ENCODE results near the gene SYNGR1. TPM values are rescaled to one million over a fixed set of nuclear protein-coding genes. Genes with fewer than 3 reads are reported as not detected.
A peak's percentile ranks its signal among the peaks of the same experiment; 100 is the strongest.
"Not testable (repeated sequence)": the region's sequence is repeated elsewhere in the genome, so short reads cannot be mapped to it uniquely, and the experiment has no call there.

Gene SYNGR1
- polyA plus RNA-seq, 3 donors from 2014 or later: 24.5 to 49.5 (median 27.0) TPM

GRCh38 chr22:39320616-39321029 is 29.2 kb upstream of the SYNGR1 start:
- H3K36me3 Mint-ChIP-seq: peaks cover 8 to 26% (median 10%) of the 10 kb centered on the region in 3 donors
- H3K27me3 Mint-ChIP-seq (ENCODE audit: low read depth in 3 of 3): peaks cover 17 to 21% (median 20%) of the 10 kb centered on the region in 3 donors
- peaks cover 47 to 57% of the 10 kb centered on the region in 2 donors for H3K4me1 Mint-ChIP-seq
- H3K27ac Mint-ChIP-seq: peak overlapping the region; percentile 31 to 97 (median 86)
- DNase-seq, H3K9me3 Mint-ChIP-seq: not testable (repeated sequence)
- peak overlapping the region; percentile 75 to 100 (median 77) for H3K4me3 Mint-ChIP-seq

DNA sequence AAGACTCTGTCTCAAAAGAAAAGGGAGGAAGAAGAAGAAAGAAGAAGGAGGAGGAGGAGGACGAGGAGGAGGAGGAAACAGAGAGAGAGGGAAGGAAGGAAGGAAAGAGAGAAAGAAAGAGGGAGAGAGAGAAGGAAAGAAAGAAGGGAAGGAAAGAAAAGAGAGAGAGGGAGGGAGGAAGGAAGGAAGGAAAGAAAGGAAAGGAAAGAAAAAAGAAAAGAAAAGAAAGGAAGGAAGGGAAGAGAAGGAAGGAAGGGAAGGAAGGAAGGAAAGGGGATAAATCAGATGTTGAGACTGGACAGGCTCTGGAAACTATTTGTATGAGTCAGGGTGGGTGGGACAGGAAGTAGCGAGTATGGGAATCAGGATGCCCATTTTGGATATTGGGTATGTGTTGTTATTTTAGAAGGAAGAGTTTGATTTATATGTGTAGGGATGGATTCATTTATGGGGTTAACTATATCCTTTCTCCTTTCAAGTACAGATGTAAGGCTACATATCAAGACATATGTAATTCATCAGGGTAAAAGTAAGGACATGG is 24.3 kb upstream of the SYNGR1 start:
- Mint-ChIP-seq H3K4me3 (no peak overlapping the region), H3K27me3 (ENCODE audit: low read depth in 3 of 3) (peaks cover 0 to 4% (median 3%) of the 10 kb centered on the region in 3 donors), H3K4me1 (peaks cover 3 to 9% of the 10 kb centered on the region in 2 donors), H3K9me3 (no peaks in the 10 kb centered on the region), H3K27ac (no peak overlapping the region), H3K36me3 (no peaks in the 10 kb centered on the region)
- no peak for DNase-seq

DNA sequence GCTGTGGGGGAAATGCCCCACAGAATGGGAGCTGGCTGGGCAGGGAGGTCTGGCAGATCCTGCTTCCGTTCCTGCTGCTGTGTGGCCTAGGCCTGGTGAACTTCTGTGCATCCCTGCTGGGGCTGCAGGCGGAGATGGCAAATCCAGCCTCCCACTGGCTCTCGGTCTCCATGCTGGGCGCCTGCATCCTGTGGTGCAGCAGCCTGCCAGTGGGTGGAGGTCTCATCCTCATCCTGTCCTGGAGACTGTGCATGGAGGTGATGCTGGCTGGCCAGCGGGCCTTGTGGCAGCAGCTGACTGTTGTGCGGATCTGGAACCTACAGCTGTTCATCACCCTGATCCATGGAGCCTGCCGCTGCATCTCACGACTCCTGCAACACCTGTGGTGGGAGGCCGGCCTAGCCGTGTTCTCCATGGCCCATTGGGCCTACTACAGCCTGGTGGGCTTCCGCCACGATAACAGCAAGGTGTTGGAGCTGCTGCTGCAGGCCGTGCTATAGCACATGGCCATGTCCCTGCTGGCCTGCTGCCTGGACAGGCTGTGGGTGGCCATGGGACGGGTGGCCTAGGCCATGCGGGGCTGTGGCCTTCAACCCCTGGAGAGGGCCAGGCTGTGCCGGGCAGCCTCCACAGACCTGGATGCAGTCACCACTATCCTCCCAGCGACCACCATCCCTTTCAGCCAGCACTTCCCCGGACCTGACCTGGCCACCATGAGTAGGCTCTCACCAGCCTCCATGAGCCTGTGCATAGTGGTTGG is 21.6 kb upstream of the SYNGR1 start:
- Mint-ChIP-seq H3K27me3 (ENCODE audit: low read depth in 3 of 3) (peaks cover 0 to 3% (median 0%) of the 10 kb centered on the region in 3 donors), H3K36me3 (no peaks in the 10 kb centered on the region), H3K4me3 (no peak overlapping the region), H3K4me1 (no peaks in the 10 kb centered on the region), H3K9me3 (no peaks in the 10 kb centered on the region), H3K27ac (no peak overlapping the region)
- no peak for DNase-seq

- not testable (repeated sequence) for H3K27me3 Mint-ChIP-seq (ENCODE audit: low read depth in 3 of 3); H3K4me3 Mint-ChIP-seq; H3K9me3 Mint-ChIP-seq; DNase-seq; H3K27ac Mint-ChIP-seq; H3K36me3 Mint-ChIP-seq; H3K4me1 Mint-ChIP-seq
Observed at GRCh38 chr22:39330553-39330952, 19.2 kb upstream of the SYNGR1 start.

DNA sequence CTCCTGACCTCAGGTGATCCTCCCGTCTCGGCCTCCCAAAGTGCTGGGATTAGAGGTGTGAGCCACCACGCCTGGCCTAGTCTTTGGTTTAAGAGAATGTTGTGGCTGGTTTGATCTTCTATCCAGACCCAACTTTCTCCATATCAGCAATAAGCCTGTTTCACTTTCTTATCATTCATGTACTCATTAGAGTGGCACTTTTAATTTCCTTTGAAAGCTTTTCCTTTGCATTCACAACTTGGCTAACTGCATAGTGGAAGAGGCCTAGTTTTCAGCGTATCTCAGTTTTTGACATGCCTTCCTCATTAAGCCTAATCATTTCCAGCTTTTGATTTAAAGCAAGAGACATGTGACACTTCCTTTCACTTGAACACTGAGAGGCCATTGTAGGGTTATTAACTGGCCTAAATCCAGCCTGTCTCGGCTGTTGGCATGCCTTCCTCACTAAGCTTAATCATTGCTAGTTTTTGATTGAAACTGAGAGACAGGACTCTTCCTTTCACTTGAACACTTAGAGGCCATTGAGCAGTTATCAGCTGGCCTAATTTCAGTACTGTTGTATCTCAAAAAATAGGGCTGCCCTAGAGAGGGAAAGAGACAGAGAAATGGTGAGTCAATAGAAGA is 17.2 kb upstream of the SYNGR1 start:
- Mint-ChIP-seq H3K27ac (no peak overlapping the region), H3K4me3 (no peak overlapping the region), H3K4me1 (no peaks in the 10 kb centered on the region), H3K27me3 (ENCODE audit: low read depth in 3 of 3) (peaks cover 0 to under 1% (median 0%) of the 10 kb centered on the region in 3 donors), H3K9me3 (no peaks in the 10 kb centered on the region), H3K36me3 (no peaks in the 10 kb centered on the region)
- DNase-seq: no peak

GRCh38 chr22:39336411-39336810 is 13.4 kb upstream of the SYNGR1 start:
- H3K27ac Mint-ChIP-seq: no peak overlapping the region
- peaks cover 0 to 7% (median 2%) of the 10 kb centered on the region in 3 donors for H3K27me3 Mint-ChIP-seq (ENCODE audit: low read depth in 3 of 3)
- H3K4me3 Mint-ChIP-seq: no peak overlapping the region
- H3K36me3 Mint-ChIP-seq: no peaks in the 10 kb centered on the region
- no peak for DNase-seq
- H3K9me3 Mint-ChIP-seq: no peaks in the 10 kb centered on the region
- H3K4me1 Mint-ChIP-seq: no peaks in the 10 kb centered on the region

DNA sequence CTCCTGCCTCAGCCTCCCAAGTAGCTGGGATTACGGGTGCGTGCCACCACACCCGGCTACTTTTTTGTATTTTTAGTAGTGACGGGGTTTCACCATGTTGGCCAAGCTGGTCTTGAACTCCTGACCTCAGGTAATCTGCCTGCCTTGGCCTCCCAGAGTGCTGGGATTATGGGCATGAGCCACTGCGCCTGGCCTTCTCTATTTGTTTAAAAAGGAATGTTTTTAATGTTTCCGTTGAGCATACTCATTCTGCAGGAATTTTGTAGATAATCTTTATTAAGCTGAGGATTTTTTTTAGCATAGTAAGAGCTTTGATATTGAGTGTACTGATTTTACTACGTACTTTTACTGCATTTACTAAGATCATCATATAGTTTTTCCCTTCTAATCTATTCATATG is 10.0 kb upstream of the SYNGR1 start:
- H3K27me3 Mint-ChIP-seq (ENCODE audit: low read depth in 3 of 3): not testable (repeated sequence)

GRCh38 chr22:39341179-39341578 is 8.6 kb upstream of the SYNGR1 start:
- Mint-ChIP-seq H3K27ac (no peak overlapping the region), H3K4me1 (peaks cover 4 to 6% of the 10 kb centered on the region in 2 donors), H3K9me3 (no peaks in the 10 kb centered on the region), H3K27me3 (ENCODE audit: low read depth in 3 of 3) (peaks cover 0 to 7% (median 2%) of the 10 kb centered on the region in 3 donors), H3K36me3 (no peaks in the 10 kb centered on the region), H3K4me3 (no peak overlapping the region)
- no peak for DNase-seq

More for the DNA sequence above, 10.0 kb upstream of the SYNGR1 start:
- not testable (repeated sequence) for H3K36me3 Mint-ChIP-seq, H3K4me1 Mint-ChIP-seq, H3K9me3 Mint-ChIP-seq, DNase-seq, H3K27ac Mint-ChIP-seq, H3K4me3 Mint-ChIP-seq

- Mint-ChIP-seq H3K36me3 (no peaks in the 10 kb centered on the region), H3K9me3 (no peaks in the 10 kb centered on the region), H3K4me1 (peaks cover 4 to 6% of the 10 kb centered on the region in 2 donors), H3K27ac (no peak overlapping the region), H3K27me3 (ENCODE audit: low read depth in 3 of 3) (peaks cover 0 to 5% (median 2%) of the 10 kb centered on the region in 3 donors), H3K4me3 (peak overlapping the region in 1 of 5 donors; percentile 13)
- peak; percentile 42 to 55 (median 47) for DNase-seq
Observed at GRCh38 chr22:39343259-39344045, 6.3 kb upstream of the SYNGR1 start.

- peaks cover 7 to 9% of the 10 kb centered on the region in 2 donors for H3K4me1 Mint-ChIP-seq
- no peaks in the 10 kb centered on the region for H3K9me3 Mint-ChIP-seq
- H3K27ac Mint-ChIP-seq: no peak overlapping the region
- peak overlapping the region in 1 of 5 donors; percentile 13 for H3K4me3 Mint-ChIP-seq
- peaks cover under 1 to 5% (median 2%) of the 10 kb centered on the region in 3 donors for H3K27me3 Mint-ChIP-seq (ENCODE audit: low read depth in 3 of 3)
- no peaks in the 10 kb centered on the region for H3K36me3 Mint-ChIP-seq
- DNase-seq: no peak
Observed at GRCh38 chr22:39344046-39344390, 5.8 kb upstream of the SYNGR1 start.

- Mint-ChIP-seq H3K27ac (no peak overlapping the region), H3K27me3 (ENCODE audit: low read depth in 3 of 3) (peaks cover 3 to 11% (median 3%) of the 10 kb centered on the region in 3 donors), H3K9me3 (no peaks in the 10 kb centered on the region), H3K4me1 (peaks cover 12 to 15% of the 10 kb centered on the region in 2 donors), H3K36me3 (no peaks in the 10 kb centered on the region), H3K4me3 (no peak overlapping the region)
- DNase-seq: no peak
Observed at GRCh38 chr22:39345231-39345630, 4.6 kb upstream of the SYNGR1 start.

DNA sequence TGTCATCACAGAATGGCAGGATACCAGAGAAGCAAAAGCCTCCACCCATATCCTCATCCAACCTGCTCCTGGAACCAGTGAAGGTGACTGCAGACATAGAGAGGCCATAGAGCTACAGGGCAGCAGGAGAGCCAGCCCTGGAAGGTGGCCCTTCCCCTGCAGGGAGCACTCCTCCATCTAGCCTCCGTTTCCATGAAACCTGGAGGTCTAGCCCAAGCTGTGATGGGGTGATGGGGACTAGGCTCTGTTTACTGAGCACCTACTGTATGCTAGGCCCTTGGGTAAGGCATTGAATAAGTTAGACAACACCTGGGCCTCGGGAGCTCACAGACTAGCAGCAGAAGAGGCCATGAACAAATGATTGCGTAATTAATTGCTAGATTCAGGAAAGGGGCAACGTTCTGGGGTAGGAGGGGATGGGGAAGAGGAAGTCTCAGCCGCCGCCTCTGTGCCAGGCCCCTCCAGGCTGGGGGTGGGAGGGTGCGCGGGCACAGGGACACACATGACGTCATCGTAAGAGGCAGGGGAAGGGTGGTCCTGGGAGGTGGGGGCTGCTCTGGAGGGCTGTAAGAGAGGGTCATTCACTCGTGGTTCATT is 784 bp upstream of the SYNGR1 start:
- peak overlapping the region; percentile 78 to 90 (median 86) for H3K27ac Mint-ChIP-seq
- DNase-seq: no peak
- no peaks in the 10 kb centered on the region for H3K9me3 Mint-ChIP-seq
- H3K27me3 Mint-ChIP-seq (ENCODE audit: low read depth in 3 of 3): peaks cover 10 to 24% (median 13%) of the 10 kb centered on the region in 3 donors
- peak overlapping the region; percentile 85 to 94 (median 89) for H3K4me3 Mint-ChIP-seq
- H3K36me3 Mint-ChIP-seq: no peaks in the 10 kb centered on the region
- peaks cover 26 to 34% of the 10 kb centered on the region in 2 donors for H3K4me1 Mint-ChIP-seq

GRCh38 chr22:39349506-39349966 is 255 bp upstream of the SYNGR1 start:
- no peaks in the 10 kb centered on the region for H3K36me3 Mint-ChIP-seq
- H3K9me3 Mint-ChIP-seq: no peaks in the 10 kb centered on the region
- H3K27ac Mint-ChIP-seq: peak overlapping the region; percentile 78 to 90 (median 86)
- peaks cover 10 to 24% (median 13%) of the 10 kb centered on the region in 3 donors for H3K27me3 Mint-ChIP-seq (ENCODE audit: low read depth in 3 of 3)
- peak overlapping the region; percentile 85 to 94 (median 89) for H3K4me3 Mint-ChIP-seq
- DNase-seq: peak; percentile 35 to 69 (median 58)
- H3K4me1 Mint-ChIP-seq: peaks cover 26 to 34% of the 10 kb centered on the region in 2 donors
